Mesendoderm (in vitro differentiated cells): ENCODE measurements around the gene CAT.

Source experiments
- DNase-seq: peaks from one replicate; pipeline ENCODE4 v3.0.0; 2013
- H2AK5ac ChIP-seq: 2 replicates; pipeline ENCODE4 v1.6.1; 2013; ENCODE audit warnings: low read length, inconsistent platforms
- H2BK120ac ChIP-seq: 2 replicates; pipeline ENCODE4 v1.6.1; 2013; ENCODE audit warnings: low read depth, mild to moderate bottlenecking, low read length, moderate library complexity, mixed read lengths
- H2BK15ac ChIP-seq: replicated peaks from 2 replicates; pipeline ENCODE4 v1.6.1; 2013; ENCODE audit warnings: low read depth, mild to moderate bottlenecking, moderate library complexity
- H2BK5ac ChIP-seq: 2 replicates; pipeline ENCODE4 v1.6.1; 2013; ENCODE audit warnings: low read length, inconsistent platforms
- H3K18ac ChIP-seq: 2 replicates; pipeline ENCODE4 v1.6.1; 2013; ENCODE audit warnings: mild to moderate bottlenecking, low read length, mixed read lengths
- H3K23ac ChIP-seq: one replicate; pipeline ENCODE4 v1.6.1; 2013; ENCODE audit warnings: low read length
- H3K27ac ChIP-seq: 2 replicates; pipeline ENCODE4 v1.5.1; 2013; ENCODE audit warnings: low read depth, mild to moderate bottlenecking, inconsistent platforms, low read length, moderate library complexity
- H3K27me3 ChIP-seq: 2 replicates; pipeline ENCODE4 v1.6.1; 2013; ENCODE audit warnings: low read length, control low read depth, mild to moderate bottlenecking, inconsistent platforms; ENCODE audit not compliant: insufficient read depth, poor library complexity
- H3K36me3 ChIP-seq: 2 replicates; pipeline ENCODE4 v1.6.1; 2013; ENCODE audit warnings: low read length, inconsistent platforms; ENCODE audit not compliant: control insufficient read depth, insufficient read depth
- H3K4ac ChIP-seq: one replicate; pipeline ENCODE4 v1.6.1; 2013; ENCODE audit warnings: low read depth, mild to moderate bottlenecking, low read length, moderate library complexity
- H3K4me1 ChIP-seq: 2 replicates; pipeline ENCODE4 v1.6.1; 2013; ENCODE audit warnings: low read depth, low read length, inconsistent platforms; ENCODE audit not compliant: control insufficient read depth
- H3K4me2 ChIP-seq: 2 replicates; pipeline ENCODE4 v1.6.1; 2013; ENCODE audit warnings: low read length
- H3K4me3 ChIP-seq: 2 replicates; pipeline ENCODE4 v1.5.1; 2013; ENCODE audit warnings: mild to moderate bottlenecking, low read length
- H3K56ac ChIP-seq: one replicate; pipeline ENCODE4 v1.6.1; 2013; ENCODE audit warnings: low read length
- H3K79me1 ChIP-seq: 2 replicates; pipeline ENCODE4 v1.6.1; 2013; ENCODE audit warnings: low read length, inconsistent platforms
- H3K79me2 ChIP-seq: 2 replicates; pipeline ENCODE4 v1.6.1; 2013; ENCODE audit warnings: mild to moderate bottlenecking, low read length; ENCODE audit not compliant: control insufficient read depth, insufficient read depth
- H3K9ac ChIP-seq: 2 replicates; pipeline ENCODE4 v1.6.1; 2013; ENCODE audit warnings: low read length, inconsistent platforms
- H4K5ac ChIP-seq: one replicate; pipeline ENCODE4 v1.6.1; 2013; ENCODE audit warnings: low read length
- H4K8ac ChIP-seq: one replicate; pipeline ENCODE4 v1.6.1; 2013; ENCODE audit warnings: low read depth, mild to moderate bottlenecking, control low read depth, low read length, moderate library complexity
- WGBS: extraction: QIAGEN DNeasy Blood & Tissue Kit; methylation state at CpG from one replicate; pipeline ENCODE4 v1.1.7; 2013; ENCODE audit warnings: low lambda C conversion rate, missing lambda C conversion rate; ENCODE audit not compliant: insufficient coverage; ENCODE audit errors: extremely low coverage; 5-methylcytosine and 5-hydroxymethylcytosine counted together

The CAT gene

DNA sequence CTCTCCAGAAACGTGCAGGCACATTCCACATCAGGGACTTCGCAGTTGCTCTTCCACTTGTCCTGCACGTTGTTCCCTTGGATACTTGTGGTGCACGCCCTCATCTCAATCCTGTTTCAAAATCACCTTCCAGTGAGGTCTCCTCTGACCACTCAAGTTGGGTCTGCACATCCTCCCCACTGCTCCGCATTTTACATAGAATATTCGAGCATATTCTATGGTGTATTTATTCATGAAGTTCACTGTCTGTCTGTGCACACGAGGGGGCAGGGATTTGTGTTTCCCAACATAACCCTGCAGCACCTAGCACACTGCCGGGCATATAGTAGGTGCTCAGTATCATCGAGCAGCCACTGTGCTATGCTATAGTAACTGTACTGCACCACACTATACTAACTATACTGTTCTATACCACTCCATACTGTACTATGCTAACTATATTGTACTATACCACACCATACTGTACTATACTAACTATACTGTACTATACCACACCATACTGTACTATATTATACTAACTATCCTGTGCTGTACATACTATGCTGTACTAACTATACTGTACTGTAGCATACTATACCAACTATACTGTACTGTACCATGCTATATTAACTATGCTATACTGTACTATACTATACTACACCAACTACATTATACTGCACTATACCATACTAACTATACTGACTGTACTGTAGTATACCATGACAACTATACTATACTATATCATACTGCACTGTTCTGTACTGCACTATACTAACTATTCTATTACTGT is 44.6 kb downstream of the CAT start:
- Histone ChIP-seq H2BK15ac (no peak overlapping the region), H4K5ac (no peak overlapping the region), H3K4me3 (no peak overlapping the region), H3K79me1 (no peaks in the 10 kb centered on the region), H3K56ac (no peak overlapping the region), H3K4me1 (no peaks in the 10 kb centered on the region), H3K9ac (no peak overlapping the region), H4K8ac (no peak overlapping the region), H2AK5ac (no peak overlapping the region), H3K4me2 (no peak overlapping the region), H2BK120ac (no peak overlapping the region), H3K27me3 (no peaks in the 10 kb centered on the region), H3K36me3 (no peaks in the 10 kb centered on the region), H3K18ac (no peak overlapping the region), H3K79me2 (no peaks in the 10 kb centered on the region), H3K27ac (no peak overlapping the region), H2BK5ac (no peak overlapping the region), H3K23ac (no peak overlapping the region), H3K4ac (no peak overlapping the region)
- no CpG with 5 or more reads among the region's 9 CpGs for WGBS
- no peak for DNase-seq

DNA sequence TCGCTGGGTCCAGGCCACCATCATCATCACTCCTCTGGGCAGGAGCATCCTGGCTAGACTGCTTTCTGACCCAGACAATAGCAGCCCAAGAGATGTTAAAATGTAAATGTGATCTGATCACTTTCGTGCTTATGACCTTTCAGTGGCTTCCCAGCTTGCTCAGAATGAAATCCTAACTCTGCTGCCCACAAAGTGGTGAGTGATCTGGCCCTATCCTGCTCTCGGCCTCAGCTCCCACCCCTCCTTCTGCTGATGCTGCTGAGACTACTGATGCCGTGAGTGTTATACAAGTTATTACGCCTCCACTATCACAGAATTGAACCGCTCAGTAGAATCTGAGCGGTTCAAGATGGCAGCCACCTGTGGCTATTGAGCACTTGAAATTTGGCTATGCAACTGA is 48.7 kb downstream of the CAT start:
- Histone ChIP-seq H3K79me2 (no peaks in the 10 kb centered on the region), H3K56ac (no peak overlapping the region), H2BK15ac (no peak overlapping the region), H3K27me3 (no peaks in the 10 kb centered on the region), H2BK5ac (no peak overlapping the region), H2BK120ac (no peak overlapping the region), H3K23ac (no peak overlapping the region), H4K5ac (no peak overlapping the region), H3K27ac (no peak overlapping the region), H2AK5ac (no peak overlapping the region), H3K9ac (no peak overlapping the region), H3K18ac (no peak overlapping the region), H3K4me3 (no peak overlapping the region), H3K4me2 (no peak overlapping the region), H3K4me1 (no peaks in the 10 kb centered on the region), H4K8ac (no peak overlapping the region), H3K79me1 (no peaks in the 10 kb centered on the region), H3K36me3 (no peaks in the 10 kb centered on the region), H3K4ac (no peak overlapping the region)
- no peak for DNase-seq
- no CpG with 5 or more reads among the region's 7 CpGs for WGBS

DNA sequence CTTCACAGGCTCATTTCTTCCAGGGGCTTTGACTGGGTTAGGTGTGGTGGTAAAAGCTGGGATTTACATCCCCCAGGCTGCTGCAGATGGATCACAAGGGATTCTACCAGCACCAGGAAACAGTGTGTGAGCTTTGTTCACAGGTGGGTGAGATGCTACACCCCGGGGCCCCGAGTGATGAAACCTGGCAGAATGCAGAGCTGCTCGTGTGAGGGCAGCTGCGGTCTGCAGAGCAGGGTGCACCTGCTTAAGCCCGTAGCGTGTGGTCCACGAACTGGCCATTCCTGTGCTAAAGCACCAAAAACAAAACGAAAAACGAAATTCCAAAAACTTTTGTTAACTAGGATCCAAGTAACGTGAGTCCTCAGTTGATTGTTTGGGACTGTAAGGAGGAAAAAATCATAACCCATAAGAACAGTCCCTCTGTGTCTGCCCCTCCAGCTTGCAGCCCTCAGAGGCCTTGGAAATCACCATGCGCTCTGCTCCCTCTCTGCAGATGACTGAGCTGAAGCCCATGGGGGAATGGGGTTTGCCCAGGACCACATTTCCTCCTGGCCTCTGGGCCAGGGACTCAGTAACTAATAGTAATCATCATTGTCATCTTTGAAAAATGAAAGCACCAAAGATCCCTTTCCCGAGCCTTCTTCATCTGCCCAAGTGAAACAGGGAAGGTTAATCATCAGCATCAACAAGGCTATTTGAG is 50.3 kb downstream of the CAT start:
- H3K27me3 ChIP-seq: no peaks in the 10 kb centered on the region
- WGBS: no CpG with 5 or more reads among the region's 12 CpGs

DNA sequence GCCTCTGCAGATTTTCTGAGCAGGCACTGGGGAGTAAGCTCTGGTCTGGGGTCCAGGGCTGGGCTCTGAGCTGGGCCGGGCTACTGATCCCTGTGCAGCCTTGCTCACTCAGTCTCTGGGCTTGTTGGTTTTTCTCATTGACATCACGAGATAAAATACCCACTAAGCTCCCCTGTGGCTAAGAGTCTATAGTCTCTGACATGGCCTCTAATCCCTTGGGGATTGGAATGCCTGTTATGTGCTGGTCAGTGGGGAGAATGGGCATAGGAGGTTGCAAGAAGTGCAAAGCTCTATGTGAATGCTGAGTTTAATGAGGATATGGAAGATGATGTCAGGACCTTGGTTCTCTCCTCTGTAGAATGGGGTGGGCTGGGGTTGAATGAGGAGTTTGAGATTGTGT is 51.6 kb downstream of the CAT start:
- Histone ChIP-seq H3K4me2 (no peak overlapping the region), H2AK5ac (no peak overlapping the region), H2BK5ac (no peak overlapping the region), H3K36me3 (no peaks in the 10 kb centered on the region), H3K56ac (no peak overlapping the region), H3K9ac (no peak overlapping the region), H4K5ac (no peak overlapping the region), H3K4me3 (no peak overlapping the region), H3K79me1 (no peaks in the 10 kb centered on the region), H3K4ac (no peak overlapping the region), H3K79me2 (no peaks in the 10 kb centered on the region), H4K8ac (no peak overlapping the region), H3K27ac (no peak overlapping the region), H3K23ac (no peak overlapping the region), H2BK15ac (no peak overlapping the region), H3K27me3 (no peaks in the 10 kb centered on the region), H3K18ac (no peak overlapping the region), H2BK120ac (no peak overlapping the region), H3K4me1 (no peaks in the 10 kb centered on the region)
- WGBS: no CpG with 5 or more reads among the region's 2 CpGs
- peak; percentile 77 for DNase-seq

More for the DNA sequence above, 50.3 kb downstream of the CAT start:
- no peak overlapping the region for H3K4me2 ChIP-seq
- H3K4me1 ChIP-seq: no peaks in the 10 kb centered on the region
- no peak overlapping the region for H2BK15ac ChIP-seq
- no peak overlapping the region for H3K23ac ChIP-seq
- H3K4ac ChIP-seq: no peak overlapping the region
- no peak overlapping the region for H3K18ac ChIP-seq
- H3K56ac ChIP-seq: no peak overlapping the region
- H3K9ac ChIP-seq: no peak overlapping the region
- H3K27ac ChIP-seq: no peak overlapping the region
- H2BK5ac ChIP-seq: no peak overlapping the region
- H3K4me3 ChIP-seq: no peak overlapping the region
- H3K79me1 ChIP-seq: no peaks in the 10 kb centered on the region
- H4K8ac ChIP-seq: no peak overlapping the region
- H3K36me3 ChIP-seq: no peaks in the 10 kb centered on the region
- H4K5ac ChIP-seq: no peak overlapping the region
- H3K79me2 ChIP-seq: no peaks in the 10 kb centered on the region
- DNase-seq: no peak
- H2BK120ac ChIP-seq: no peak overlapping the region
- no peak overlapping the region for H2AK5ac ChIP-seq

DNA sequence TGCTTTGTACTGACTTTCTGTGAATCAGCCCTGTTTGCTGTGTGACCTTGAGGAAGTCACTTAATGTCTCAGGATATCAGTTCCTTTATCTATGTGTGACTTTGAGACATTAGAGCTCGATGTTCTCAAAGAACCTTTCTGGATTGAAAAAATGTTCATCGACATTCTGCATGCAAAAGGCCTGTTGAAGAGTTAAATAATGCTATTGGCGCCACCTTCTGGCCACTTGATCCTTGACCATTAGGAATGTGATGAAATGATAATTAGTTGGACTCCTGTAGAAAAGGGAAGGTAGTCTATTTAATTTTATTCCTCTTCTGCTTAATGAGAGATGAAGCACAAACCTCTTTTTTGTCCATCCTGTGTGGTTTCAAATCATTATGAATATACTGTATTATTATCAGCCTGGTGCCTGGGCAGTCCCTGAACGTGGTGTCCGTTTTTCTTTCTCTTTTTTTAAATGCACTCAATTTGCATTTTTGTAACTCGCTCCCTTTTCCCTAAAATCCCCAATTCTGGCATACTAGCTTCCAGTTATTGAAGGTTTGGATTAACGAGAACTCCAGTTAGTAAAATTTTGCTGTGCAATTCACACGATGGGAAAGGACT is 54.2 kb downstream of the CAT start:
- H3K4me1 ChIP-seq: no peaks in the 10 kb centered on the region
- H2BK5ac ChIP-seq: no peak overlapping the region
- no peak overlapping the region for H2BK15ac ChIP-seq
- no peak overlapping the region for H3K56ac ChIP-seq
- DNase-seq: peak; percentile 64
- no peak overlapping the region for H3K4me2 ChIP-seq
- H4K5ac ChIP-seq: no peak overlapping the region
- no peak overlapping the region for H3K27ac ChIP-seq
- H3K27me3 ChIP-seq: no peaks in the 10 kb centered on the region
- H3K79me1 ChIP-seq: no peaks in the 10 kb centered on the region
- no peak overlapping the region for H3K4me3 ChIP-seq
- no peak overlapping the region for H2BK120ac ChIP-seq
- H2AK5ac ChIP-seq: no peak overlapping the region
- no peak overlapping the region for H3K18ac ChIP-seq
- no peak overlapping the region for H3K4ac ChIP-seq
- H3K79me2 ChIP-seq: no peaks in the 10 kb centered on the region
- no peak overlapping the region for H4K8ac ChIP-seq
- no peaks in the 10 kb centered on the region for H3K36me3 ChIP-seq
- no peak overlapping the region for H3K9ac ChIP-seq
- H3K23ac ChIP-seq: no peak overlapping the region
- no CpG with 5 or more reads among the region's 8 CpGs for WGBS
